HG02840 (cell line): ENCODE results near the gene CBLB.

Experiments used
- ATAC-seq: cut with Tn5 transposase; IDR thresholded peaks from one replicate; pipeline ENCODE4 v1.9.1; 2021; ENCODE audit warnings: mild to moderate bottlenecking, moderate library complexity, moderate number of reproducible peaks; ENCODE audit not compliant: unreplicated experiment, low FRiP score

Gene CBLB

GRCh38 chr3:105868742-105869530 lies at the start of gene CBLB:
Gene CBLB, minus strand, starts transcription at chr3:105869012. Its CDS starts 1,435 bp downstream, at chr3:105867577.
- peak; percentile 85 for ATAC-seq

DNA sequence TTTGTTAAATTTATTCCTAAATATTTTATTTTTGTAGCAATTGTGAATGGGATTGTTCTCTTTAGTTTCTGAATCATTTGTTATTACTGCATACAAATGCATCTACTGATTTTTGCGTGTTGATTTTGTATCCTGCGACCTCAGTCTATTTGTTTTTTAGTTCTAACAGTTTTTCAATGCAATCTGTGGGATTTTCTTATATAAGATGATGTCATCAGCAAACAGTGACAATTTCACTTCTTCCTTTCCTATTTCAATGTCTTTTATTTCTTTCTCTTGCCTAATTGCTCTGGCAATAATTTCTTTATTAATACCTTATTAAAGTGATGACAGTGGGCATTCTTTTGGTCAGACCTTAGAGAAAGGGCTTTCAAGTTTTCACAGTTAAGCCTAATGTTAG lies 48.0 kb upstream of the CBLB start:
- no peak for ATAC-seq

DNA sequence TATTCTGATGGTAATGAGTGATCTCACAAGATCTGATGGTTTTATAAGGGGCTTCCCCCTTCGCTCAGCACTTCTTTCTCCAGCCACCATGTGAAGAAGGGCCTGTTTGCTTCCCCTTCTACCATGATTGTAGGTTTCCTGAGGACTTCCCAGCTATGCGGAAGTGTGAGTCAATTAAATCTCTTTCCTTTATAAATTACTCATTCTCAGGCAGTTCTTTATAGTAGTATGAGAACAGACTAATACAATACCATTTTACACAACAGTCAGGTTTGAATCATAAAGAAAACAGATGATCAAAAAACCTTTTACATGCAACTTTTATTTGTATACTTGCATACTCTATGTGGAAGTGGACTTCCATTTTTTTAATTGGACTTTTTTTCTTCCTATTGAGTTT lies 46.7 kb upstream of the CBLB start:
- ATAC-seq, result no peak

GRCh38 chr3:105913616-105914015 lies 44.8 kb upstream of the CBLB start:
- ATAC-seq, result no peak

DNA sequence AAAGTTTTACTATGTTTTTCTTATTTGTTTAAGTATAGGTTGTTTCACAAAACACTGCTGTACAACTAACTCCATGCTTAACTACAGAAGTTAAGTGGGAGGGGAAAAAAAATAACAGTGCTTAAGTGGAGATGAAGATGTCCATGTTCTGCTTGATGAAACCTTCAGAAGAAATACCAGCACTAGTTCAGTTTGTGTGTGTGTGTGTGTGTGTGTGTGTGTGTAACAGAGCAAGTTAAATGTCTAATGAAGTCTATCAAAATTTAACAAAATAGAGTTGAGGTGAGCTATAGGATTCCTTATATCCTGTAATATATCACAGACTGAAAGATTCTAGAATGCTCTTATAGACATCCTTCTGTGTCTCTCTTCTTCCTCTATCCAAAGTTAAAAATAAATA lies 44.1 kb upstream of the CBLB start:
- ATAC-seq, result no peak

DNA sequence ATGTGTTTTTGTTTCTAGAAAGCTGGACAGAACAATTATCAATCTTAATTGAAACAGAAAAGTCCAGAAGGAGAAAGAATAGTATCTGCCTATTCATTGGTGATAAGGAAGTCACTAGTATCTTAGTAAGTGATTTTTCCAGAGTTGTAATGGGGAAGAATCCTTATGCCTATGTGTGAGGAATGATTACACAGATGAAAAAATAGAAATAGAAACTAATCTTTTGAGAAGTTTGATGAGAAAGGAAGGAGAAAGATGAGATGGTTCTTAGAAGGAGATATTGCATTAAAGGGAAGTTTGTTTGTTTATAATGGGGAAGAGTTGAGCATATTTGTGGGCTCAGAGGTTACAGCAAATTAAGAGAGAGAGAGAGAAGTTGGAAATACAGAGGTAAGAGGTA lies 42.7 kb upstream of the CBLB start:
- ATAC-seq, result no peak

DNA sequence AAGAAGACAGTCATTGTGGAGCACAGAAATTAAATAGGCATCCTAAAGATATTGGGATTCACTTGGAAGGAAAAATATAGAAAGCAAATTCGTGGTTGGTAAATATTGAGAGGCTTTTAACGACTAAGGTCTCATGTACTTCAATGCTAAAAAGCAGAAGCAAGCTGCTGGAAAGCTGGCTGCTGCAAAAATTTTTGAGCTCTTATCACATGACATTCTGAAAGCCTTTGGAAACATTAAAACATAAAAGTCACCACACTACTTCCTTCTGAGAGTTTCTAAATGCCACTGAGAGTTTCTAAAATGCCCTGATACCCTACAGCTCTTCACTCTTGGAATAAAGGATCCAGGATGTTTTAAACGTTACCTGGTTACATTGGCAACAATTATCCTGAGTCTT lies 39.0 kb upstream of the CBLB start:
- ATAC-seq, result no peak

DNA sequence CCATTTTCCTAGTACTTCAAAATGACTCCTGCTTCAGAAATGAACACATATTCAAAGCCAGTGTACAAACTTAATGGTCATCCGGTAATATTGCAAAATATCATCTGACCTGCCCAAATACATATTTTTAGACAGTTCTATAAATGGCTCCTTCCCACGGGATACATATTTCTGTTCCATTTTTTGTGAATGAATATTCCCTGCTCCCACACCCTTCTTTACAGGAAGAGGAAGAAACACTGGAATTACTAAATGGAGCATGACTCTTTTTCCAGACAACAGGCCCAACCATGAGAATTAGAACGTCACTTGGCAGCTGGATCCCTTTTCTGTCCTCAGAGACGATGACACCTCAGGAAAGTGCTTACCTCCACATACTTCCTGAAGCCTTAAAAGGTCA lies 38.0 kb upstream of the CBLB start:
- no peak for ATAC-seq

DNA sequence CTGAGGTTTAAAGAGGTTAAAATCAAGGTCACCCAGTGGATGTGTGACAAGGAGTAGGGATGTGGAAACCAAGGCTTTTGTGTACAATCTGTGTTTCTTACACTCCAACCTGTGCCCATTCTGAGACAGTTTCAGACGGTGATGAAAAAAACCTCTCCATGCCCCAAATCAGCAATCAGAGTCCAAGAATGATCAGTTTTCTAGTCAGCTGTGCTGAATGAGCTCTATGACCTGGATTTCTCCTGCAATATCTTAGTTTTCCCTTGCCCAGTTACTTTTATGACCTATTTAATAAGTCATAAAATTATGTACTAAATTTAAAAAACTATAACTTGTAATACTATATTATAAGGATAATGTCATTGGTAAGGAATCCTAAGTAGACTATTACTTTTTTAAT lies 37.5 kb upstream of the CBLB start:
- ATAC-seq, result no peak

- no peak for ATAC-seq
Measured at GRCh38 chr3:105905328-105905727, 36.5 kb upstream of the CBLB start.

DNA sequence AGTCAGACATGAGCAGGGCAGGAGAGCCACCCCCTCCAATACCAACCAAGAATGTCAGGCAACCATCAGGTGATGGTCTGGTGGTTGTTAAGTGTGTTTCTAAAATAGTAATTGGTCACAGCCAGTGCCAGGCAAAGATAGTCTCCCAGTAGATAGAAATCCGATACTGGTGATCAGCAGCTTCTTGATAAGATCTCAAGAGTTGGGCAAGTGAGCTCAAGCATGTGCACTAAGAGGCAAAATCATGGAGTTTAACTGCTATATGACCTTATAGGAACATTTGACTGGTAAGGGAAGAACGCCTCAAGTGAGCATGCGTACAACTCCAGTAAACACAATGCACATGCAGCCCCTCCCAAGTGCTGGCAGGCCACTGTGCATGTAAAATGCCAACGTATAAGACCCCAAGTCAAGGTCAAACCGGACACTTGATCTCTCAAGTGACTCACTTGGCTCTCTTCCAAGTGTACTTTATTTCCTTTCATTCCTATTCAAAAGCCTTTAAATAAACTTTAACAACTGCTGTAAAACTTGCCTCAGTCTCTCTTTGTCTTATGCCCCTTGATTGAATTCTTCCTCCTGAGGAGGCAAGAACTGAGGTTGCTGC lies 36.0 kb upstream of the CBLB start:
- no peak for ATAC-seq

DNA sequence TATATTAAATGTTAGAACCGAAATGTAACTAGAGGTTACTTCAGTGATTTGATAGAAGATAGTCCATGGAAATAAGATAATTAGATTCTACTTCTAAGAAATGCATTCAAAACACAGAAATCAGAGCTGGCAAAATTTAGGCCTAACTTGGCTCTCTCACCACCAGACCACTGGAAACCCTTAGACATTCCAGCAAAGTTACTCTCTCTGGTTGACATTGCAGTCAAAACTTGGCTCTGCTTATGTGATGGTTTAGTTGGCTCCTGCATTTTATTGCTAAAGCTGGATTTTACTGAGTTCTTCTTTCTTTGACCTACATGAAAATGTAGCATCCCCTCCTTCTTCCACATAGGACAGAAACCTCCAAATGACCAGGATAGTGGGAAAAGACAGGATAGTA lies 35.4 kb upstream of the CBLB start:
- no peak for ATAC-seq

DNA sequence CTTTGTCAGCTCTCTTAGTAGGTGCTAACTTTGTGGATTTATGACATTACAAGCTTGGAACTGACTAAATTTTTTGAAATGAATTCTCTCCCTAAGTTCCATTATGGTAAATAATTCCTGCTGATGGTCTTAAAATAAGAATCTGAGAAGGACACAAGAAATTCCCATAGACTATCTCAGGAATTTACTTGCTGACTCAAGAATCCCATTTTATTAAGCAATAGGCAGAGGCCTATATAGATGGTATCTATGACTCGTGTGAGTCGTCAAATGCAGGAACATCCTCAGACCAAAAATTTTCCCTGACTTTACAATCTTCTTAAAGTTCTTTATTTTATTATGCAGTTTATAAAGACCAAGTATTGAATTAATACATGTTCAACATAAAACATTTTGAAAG lies 30.7 kb upstream of the CBLB start:
- no peak for ATAC-seq

- ATAC-seq, result no peak
Measured at GRCh38 chr3:105891101-105891500, 22.3 kb upstream of the CBLB start.

GRCh38 chr3:105888621-105889579 lies 20.1 kb upstream of the CBLB start:
- no peak for ATAC-seq

- no peak for ATAC-seq
Measured at GRCh38 chr3:105885256-105885655, 16.4 kb upstream of the CBLB start.

GRCh38 chr3:105883798-105884377 lies 15.1 kb upstream of the CBLB start:
- no peak for ATAC-seq

DNA sequence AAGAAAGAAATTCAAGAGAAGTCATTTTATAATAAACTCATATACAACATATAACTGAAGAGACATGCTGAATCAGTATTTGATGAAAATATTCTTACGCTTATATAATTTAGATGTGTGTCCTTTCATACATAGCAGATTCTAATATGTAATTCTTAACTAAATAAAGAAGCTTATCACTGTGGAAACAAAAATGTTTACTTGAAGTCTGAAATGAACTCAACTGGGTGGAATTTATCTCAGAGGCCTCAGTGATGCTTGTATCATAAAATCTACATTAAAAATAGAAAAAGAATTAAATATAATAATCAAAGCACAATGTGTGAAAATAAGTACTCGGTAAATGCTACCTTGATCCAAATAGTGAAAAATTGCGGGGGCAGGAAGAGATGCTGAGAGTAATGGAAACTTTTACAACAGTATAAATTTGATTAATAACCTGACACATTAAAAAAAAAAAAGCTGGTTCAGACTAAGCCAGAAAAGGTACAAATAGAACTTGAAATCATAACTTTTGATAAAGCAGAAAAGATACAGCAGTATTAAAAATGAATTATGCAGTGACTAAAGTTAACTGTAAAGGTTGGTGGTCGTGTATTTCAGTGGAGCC lies 12.0 kb upstream of the CBLB start:
- ATAC-seq, result no peak

GRCh38 chr3:105878061-105878460 lies 9.2 kb upstream of the CBLB start:
- no peak for ATAC-seq

DNA sequence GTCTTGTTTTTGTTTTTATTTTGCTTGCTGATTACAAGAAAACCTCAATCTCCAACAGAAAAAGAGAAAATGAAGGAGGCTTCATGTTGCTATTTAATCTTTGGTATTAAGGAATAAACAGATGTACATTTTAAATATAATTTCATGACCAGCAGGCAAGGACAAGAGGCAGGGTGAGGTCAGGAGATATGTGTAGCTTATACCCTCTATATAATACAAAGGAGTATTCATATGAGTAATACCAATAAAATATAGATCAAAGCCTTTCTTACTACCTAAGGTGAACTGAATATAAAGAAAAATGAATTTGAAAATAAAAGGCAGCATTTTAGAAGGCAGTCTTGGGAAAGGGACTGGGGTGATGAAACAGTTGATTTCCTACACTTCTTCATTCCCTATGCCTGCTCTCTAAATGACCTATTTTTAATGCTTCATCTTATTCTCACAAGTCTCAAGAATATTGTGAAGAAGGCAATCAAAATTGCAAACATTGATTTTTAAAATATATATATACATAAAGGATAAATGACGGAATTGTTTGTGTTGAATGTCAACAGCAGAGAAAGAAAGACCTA lies 8.6 kb upstream of the CBLB start:
- no peak for ATAC-seq
